SJSA1 (cell line): ENCODE results near the gene C2orf72. TPM values are rescaled to one million over a fixed set of nuclear protein-coding genes. Genes with fewer than 3 reads are reported as not detected.

Experiments used
- DNase-seq, 2 experiments: peaks; one replicate each; pipeline ENCODE4 v3.0.0-alpha.2; 2015 to 2020; ENCODE audit warnings: low spot score in 2 of 2, low read depth in 1 of 2
- H3K27ac ChIP-seq: fragments of 250-450 bp; sonication (Bioruptor Pico); 2 replicates; pipeline ENCODE4 v1.5.1; 2020; ENCODE audit warnings: mild to moderate bottlenecking, moderate library complexity
- H3K27me3 ChIP-seq: fragments of 250-450 bp; sonication (Bioruptor Pico); replicated peaks from 2 replicates; pipeline ENCODE4 v1.5.1; 2020; ENCODE audit warnings: mild to moderate bottlenecking, moderate library complexity
- H3K36me3 ChIP-seq: fragments of 250-450 bp; sonication (Bioruptor Pico); 2 replicates; pipeline ENCODE4 v1.5.1; 2020; ENCODE audit warnings: mild to moderate bottlenecking
- H3K4me1 ChIP-seq: fragments of 250-450 bp; sonication (Bioruptor Pico); replicated peaks from 2 replicates; pipeline ENCODE4 v1.6.1; 2021; ENCODE audit warnings: mild to moderate bottlenecking
- H3K4me3 ChIP-seq: fragments of 250-450 bp; sonication (Bioruptor Pico); 2 replicates; pipeline ENCODE4 v1.5.1; 2020; ENCODE audit warnings: mild to moderate bottlenecking
- H3K9me3 ChIP-seq: fragments of 250-450 bp; sonication (Bioruptor Pico); replicated peaks from 2 replicates; pipeline ENCODE4 v1.5.1; 2020; ENCODE audit warnings: mild to moderate bottlenecking
- total RNA-seq: library from RNA; depleted of rRNA; stranded (reverse); fragments of >200 nt; shearing (Covaris generic); gene quantifications from 2 replicates; pipeline ENCODE4 v1.2.3, GENCODE V29; 2014; rRNA removed

C2orf72 gene
- total RNA-seq: 0.41 TPM in 1 of 2 replicates, not detected in the other

DNA sequence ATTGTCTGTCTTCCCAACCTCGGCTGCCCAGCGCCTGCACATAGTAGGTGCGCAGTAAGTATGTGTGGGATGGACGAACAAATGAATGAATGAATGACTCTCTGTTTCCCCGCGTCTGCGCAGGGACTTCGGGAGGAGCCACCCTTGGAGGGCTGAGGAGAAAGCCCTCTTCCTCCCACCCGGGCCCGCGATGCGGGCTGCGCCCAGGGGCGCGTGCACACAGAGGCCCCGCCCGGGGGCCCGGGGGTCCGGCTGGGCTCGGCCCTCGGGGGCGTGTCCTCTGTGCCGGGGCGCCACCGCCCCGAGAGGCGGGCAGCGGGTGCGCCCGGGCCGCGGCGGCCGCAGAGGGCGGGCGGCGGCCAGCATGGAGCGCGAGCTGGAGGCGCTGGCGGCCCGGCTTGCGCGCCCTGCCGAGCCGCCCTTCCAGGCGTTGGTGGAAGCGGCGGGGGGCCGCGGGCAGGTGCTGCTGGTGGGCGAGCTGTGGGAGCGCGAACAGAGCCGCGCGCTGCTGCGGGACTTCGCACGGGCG lies at the start of gene C2orf72:
Gene C2orf72, plus strand, starts transcription at position 322 of the 529 bp plus-strand sequence. Its CDS starts 43 bp downstream, at position 365.
- DNase-seq: no peak
- no peak within 1 kb of the TSS for H3K27ac ChIP-seq
- H3K27me3 ChIP-seq: peaks cover 68% of the 10 kb centered on the region
- H3K36me3 ChIP-seq: no peaks in the 10 kb centered on the region
- peak within 1 kb of the TSS; percentile 27 for H3K4me3 ChIP-seq
- H3K9me3 ChIP-seq: no peaks in the 10 kb centered on the region
- H3K4me1 ChIP-seq: peaks cover 8% of the 10 kb centered on the region

DNA sequence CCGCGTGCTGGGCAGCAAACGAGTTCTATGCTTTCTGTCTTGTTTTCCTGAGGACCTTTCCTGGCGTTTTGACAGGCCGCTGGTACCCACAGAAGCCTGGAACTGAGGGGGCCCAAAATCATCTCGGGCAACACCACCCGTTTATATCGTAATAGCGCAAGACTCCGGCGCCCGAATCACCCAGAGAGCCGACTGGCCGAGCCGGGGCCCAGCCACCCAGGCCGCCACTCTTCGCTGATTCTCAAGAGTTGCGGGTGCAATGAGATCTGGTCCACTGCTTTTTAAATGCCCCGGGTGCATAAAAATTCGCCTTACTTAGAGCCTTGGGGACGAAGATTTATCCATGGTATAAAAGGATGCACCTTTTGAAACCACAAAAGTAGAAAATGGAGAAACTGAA lies 47.6 kb upstream of the C2orf72 start:
- no peaks in the 10 kb centered on the region for H3K27me3 ChIP-seq
- DNase-seq: no peak

DNA sequence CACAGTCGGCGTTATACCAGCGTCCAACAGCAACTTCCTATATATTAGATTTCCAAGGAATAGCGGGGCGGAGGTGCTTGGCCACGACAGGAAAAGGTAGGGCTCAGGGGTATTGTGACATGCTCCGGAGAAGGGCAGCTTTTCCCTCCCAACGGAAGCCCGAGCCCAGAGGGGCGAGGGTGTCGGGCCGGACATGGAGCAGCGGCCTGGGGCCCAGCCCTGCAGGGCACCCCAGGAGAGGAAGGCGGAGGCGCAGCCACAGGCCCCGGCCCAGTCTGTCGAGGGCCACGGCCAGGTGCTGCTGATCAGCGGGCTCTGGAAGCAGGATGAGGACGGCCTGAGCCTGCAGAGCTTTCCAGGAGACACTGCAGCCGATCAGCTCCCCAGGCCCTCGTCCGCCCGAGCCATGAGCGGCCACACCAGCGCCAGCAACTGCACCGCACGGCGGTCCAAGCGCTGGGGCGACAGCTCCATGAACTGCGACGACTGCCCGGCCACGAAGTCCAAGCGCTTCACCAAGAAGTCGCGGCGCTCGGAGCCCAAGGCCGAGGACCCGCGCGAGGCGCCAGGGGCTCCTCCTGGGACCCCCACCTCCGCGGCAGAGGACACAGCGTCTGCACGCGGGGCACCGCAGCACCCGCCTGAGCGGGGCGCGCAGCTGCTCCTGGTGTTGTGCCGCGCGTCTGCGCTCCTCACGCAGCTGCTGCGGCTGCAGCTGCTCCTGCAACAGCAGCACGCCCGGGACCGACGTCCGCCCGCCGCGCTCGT lies 47.0 kb upstream of the C2orf72 start:
- Histone ChIP-seq H3K36me3 (no peaks in the 10 kb centered on the region), H3K27ac (no peak overlapping the region), H3K9me3 (no peaks in the 10 kb centered on the region), H3K27me3 (no peaks in the 10 kb centered on the region), H3K4me3 (no peak overlapping the region), H3K4me1 (peaks cover 6% of the 10 kb centered on the region)
- no peak for DNase-seq

More for the DNA sequence above, 47.6 kb upstream of the C2orf72 start:
- H3K9me3 ChIP-seq: no peaks in the 10 kb centered on the region
- no peak overlapping the region for H3K27ac ChIP-seq
- no peaks in the 10 kb centered on the region for H3K36me3 ChIP-seq
- no peak overlapping the region for H3K4me3 ChIP-seq
- H3K4me1 ChIP-seq: peaks cover 6% of the 10 kb centered on the region

DNA sequence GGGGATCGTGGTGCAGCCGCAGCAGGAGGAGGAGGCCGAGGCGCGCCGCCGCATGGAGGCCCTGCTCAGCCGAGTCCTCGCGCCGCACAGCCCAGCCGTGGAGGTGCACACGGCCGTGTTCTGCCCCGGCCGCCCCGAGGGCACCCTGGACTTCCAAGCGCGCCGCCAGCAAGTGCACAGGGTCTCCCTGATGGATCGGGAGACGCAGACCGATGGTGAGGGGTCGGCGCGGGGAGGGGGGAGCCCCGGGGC lies 46.5 kb upstream of the C2orf72 start:
- Histone ChIP-seq H3K36me3 (no peaks in the 10 kb centered on the region), H3K9me3 (no peaks in the 10 kb centered on the region), H3K4me1 (peaks cover 6% of the 10 kb centered on the region), H3K4me3 (no peak overlapping the region), H3K27me3 (no peaks in the 10 kb centered on the region), H3K27ac (no peak overlapping the region)
- DNase-seq: no peak

DNA sequence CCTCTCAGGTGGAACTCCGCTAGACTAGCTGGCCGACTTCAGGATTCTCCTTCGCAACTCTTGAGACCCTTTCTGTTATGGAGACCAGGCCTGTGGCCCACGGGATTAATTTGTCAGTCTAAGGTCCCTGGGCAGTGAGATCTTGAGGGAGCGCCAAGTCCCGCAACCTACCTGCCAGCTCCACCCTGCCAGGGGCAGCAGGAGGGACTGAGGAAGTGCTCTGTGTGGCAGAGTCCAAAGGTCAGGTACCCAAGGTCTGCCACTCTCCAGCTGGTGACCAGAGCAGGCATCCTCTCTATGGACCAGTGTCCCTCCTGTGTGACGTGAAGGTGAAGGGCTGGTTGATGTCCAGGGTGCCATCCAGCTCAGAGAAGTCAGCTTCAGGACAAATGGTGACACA lies 45.7 kb upstream of the C2orf72 start:
- no peaks in the 10 kb centered on the region; the same call in 1 of the 2 replicates for H3K27me3 ChIP-seq
- no peaks in the 10 kb centered on the region for H3K9me3 ChIP-seq
- peaks cover 6% of the 10 kb centered on the region for H3K4me1 ChIP-seq
- H3K4me3 ChIP-seq: no peak overlapping the region
- DNase-seq: no peak
- no peaks in the 10 kb centered on the region for H3K36me3 ChIP-seq
- no peak overlapping the region for H3K27ac ChIP-seq

DNA sequence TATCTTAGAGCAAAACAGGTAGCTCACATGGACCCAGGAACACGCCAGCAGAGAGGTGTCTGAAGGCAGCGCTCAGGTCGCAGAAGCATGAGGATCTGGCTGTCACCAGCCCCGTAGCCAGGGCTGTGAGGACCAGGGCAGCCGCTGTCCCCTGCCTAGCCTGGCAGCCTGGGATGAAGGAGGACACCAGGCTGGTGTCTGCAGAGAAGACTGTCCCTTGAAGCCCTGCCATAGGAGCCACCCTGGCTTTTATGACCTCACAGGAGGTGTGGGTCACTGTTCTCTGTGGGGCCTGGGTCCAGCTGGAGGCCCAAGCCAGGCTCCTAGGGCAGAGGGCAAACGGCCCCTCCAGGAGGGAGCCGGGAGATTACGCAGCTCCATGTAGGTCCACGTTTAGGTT lies 41.5 kb upstream of the C2orf72 start, which contains the start of gene SPATA3:
Gene SPATA3, plus strand, starts transcription at position 301 of the 400 bp plus-strand sequence. CDS start 113 bp downstream, outside the sequence.
- H3K4me1 ChIP-seq: no peaks in the 10 kb centered on the region
- no peak for DNase-seq

DNA sequence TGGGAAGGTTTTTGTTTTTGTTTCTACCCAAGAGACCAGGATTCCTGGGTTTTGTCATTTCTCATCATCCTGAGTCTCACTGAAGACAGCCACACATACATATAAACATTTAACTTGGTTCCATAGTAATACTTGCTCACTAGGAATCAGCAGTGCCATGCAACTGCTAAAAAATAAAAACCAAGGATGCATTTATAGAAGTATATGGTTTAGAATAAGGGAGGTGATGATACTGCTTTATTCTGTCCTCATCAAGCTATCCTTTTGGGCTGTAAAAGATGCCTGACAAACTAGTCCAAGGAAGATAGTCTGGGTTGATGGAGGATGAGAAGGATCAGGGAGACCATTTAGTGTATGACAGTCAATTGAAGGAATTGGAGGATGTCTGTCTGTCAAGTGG lies 40.7 kb upstream of the C2orf72 start:
- Histone ChIP-seq H3K27ac (no peak overlapping the region), H3K27me3 (peaks cover 22% of the 10 kb centered on the region), H3K4me3 (no peak overlapping the region), H3K36me3 (no peaks in the 10 kb centered on the region), H3K9me3 (peaks cover 3% of the 10 kb centered on the region; the same call in 1 of the 2 replicates), H3K4me1 (no peaks in the 10 kb centered on the region)
- no peak for DNase-seq

More for the DNA sequence above, 41.5 kb upstream of the C2orf72 start, which contains the start of gene SPATA3:
- Histone ChIP-seq H3K36me3 (no peaks in the 10 kb centered on the region), H3K27ac (no peak within 1 kb of the TSS), H3K4me3 (no peak within 1 kb of the TSS), H3K27me3 (peaks cover 20% of the 10 kb centered on the region), H3K9me3 (peaks cover 3% of the 10 kb centered on the region; the same call in 1 of the 2 replicates)

DNA sequence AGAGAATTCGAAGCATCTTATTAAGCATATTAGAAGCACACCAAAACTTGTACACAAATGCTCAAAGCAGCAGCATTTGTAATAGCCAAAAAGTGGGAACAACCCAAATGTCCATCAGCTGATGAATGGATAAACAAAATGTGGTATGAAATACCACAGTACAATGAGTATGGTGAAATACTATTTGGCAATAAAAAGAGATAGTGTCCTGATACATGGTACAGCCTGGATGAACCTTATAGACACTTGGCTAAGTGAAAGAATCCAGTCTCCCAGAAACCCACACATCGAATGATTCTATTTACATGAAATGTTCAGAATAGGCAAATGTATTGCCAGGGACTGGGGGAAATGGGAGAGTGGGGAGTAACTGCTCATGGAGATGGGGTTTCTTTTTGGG lies 38.4 kb upstream of the C2orf72 start:
- Histone ChIP-seq H3K27me3 (peaks cover 22% of the 10 kb centered on the region), H3K9me3 (peaks cover 3% of the 10 kb centered on the region; the same call in 1 of the 2 replicates), H3K27ac (no peak overlapping the region), H3K36me3 (no peaks in the 10 kb centered on the region), H3K4me3 (no peak overlapping the region), H3K4me1 (no peaks in the 10 kb centered on the region)
- DNase-seq: no peak

DNA sequence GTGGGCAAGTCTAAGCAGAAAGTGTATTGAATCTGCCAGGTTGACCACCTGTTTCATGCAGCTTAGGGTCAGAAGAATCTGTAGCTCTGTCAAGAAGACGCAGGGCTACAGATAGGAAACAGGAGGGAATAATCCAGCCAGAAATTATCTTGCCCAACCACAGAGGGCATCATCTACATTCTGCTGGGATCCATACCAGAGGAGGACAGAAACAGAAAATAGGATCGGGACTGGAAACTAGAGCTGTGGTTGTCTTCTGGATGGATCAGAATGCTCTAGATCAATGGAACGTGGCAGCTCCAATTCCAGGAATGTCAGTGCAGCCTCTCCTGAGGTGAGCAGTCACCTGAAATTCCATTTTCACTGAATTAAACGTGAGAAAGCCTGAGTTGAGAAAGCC lies 37.8 kb upstream of the C2orf72 start:
- no peak for DNase-seq
- Histone ChIP-seq H3K4me3 (no peak overlapping the region), H3K27ac (no peak overlapping the region), H3K27me3 (peaks cover 22% of the 10 kb centered on the region), H3K36me3 (no peaks in the 10 kb centered on the region), H3K4me1 (no peaks in the 10 kb centered on the region), H3K9me3 (peaks cover 3% of the 10 kb centered on the region; the same call in 1 of the 2 replicates)

DNA sequence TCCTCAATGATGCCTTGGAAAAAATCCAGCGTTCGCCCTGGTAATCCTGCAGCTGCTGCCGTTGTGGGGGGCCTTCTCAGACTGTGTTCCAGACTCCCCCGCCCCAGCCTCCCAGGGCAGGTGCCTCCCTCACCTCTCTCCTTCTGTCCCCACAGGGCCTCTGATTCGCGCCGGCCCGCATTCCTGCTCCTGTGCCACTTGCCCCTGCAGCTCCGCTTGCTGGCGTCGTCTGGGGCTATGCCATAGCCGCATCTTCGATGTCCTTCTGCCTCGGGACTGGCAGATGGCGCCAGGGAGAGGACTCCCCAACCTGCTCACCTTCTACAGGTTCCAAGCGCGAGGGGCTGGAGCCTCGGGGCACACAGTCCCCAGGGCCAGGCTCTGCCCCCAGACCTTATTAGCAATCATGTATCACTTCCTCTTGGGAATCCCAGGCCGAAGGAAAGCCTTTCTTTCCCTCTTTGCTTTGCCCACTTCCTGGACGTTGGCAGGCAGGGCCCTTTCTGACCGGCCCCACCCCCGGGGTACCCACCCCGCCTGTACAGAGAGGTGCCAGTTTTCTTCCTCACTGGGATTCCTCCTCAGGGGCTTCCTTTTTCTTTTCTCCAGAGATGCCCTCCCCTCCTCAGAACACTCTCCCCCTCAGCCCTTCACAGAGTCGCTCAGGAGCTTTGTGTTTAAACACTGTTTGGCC lies 37.0 kb upstream of the C2orf72 start:
- no peak for DNase-seq
- Histone ChIP-seq H3K27me3 (peaks cover 22% of the 10 kb centered on the region), H3K4me1 (no peaks in the 10 kb centered on the region), H3K9me3 (peaks cover 3% of the 10 kb centered on the region; the same call in 1 of the 2 replicates), H3K36me3 (no peaks in the 10 kb centered on the region), H3K4me3 (no peak overlapping the region), H3K27ac (no peak overlapping the region)

DNA sequence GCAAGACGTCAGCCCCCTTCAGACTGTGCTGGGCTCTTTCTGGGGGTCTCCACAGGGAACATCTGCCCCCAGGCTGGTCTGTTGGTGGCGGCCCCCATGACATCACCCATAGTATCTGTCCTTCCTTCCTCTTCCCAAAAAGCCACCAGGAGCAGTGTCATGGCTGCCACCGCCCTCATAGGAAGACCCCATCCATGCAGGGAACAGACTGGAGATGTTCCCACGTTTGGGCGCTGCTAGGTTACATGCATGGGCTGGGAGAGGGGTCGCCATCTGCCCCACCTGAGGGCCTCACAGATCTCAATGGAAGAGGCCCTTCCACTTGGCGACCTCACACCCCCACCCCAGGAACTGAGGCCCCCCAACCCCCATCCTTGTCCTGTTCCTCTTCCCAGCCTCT lies 36.3 kb upstream of the C2orf72 start:
- H3K27me3 ChIP-seq: peaks cover 22% of the 10 kb centered on the region
- H3K36me3 ChIP-seq: no peaks in the 10 kb centered on the region
- H3K4me3 ChIP-seq: no peak overlapping the region

DNA sequence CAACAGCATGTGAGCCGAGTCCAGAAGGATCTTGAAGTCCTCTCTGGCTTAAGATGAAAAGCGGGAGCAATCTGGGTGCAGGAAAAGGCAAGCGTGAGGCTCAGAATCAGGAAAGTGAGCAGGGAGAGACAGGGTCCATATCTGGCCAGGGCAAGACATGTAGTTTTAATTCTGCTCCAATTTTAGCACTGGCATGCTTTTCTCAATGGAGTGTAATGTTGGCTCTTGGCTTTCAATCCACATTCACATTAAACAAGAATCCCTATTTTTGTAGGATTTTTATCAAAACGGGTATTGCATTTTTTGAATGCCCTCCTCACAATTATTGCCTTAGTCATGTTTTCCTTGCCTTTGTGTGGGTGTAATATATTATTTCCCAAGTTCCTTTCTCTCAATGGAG lies 35.4 kb upstream of the C2orf72 start:
- Histone ChIP-seq H3K9me3 (peaks cover 1% of the 10 kb centered on the region; the same call in 1 of the 2 replicates), H3K4me3 (no peak overlapping the region), H3K27ac (no peak overlapping the region), H3K27me3 (peaks cover 22% of the 10 kb centered on the region), H3K36me3 (no peaks in the 10 kb centered on the region), H3K4me1 (no peaks in the 10 kb centered on the region)
- DNase-seq: no peak

More for the DNA sequence above, 36.3 kb upstream of the C2orf72 start:
- H3K9me3 ChIP-seq: peaks cover 3% of the 10 kb centered on the region; the same call in 1 of the 2 replicates
- DNase-seq: no peak
- H3K4me1 ChIP-seq: no peaks in the 10 kb centered on the region
- no peak overlapping the region for H3K27ac ChIP-seq

DNA sequence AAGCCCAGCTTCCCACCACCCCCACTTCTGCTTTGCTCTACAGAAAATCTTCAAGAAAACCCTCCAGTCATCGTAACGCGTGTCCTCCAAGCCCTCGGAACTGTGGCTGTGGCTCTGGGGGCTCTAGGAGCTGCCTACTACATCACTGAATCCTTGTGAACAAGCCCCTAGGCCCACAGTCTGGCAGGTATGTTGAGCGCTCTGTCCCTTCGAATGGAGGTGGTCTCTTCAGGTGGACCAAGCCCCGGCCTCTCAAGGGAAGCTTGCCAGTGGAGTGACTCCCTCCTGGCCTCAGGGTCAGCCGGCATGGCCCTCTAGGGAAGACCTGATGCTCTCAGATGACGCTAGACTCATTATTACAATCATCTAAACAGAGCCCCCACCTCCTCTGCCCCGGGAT lies 34.7 kb upstream of the C2orf72 start:
- no peak for DNase-seq
- H3K4me3 ChIP-seq: no peak overlapping the region
- H3K9me3 ChIP-seq: no peaks in the 10 kb centered on the region
- H3K27ac ChIP-seq: no peak overlapping the region
- H3K27me3 ChIP-seq: peaks cover 19% of the 10 kb centered on the region
- no peaks in the 10 kb centered on the region for H3K4me1 ChIP-seq
- H3K36me3 ChIP-seq: no peaks in the 10 kb centered on the region

DNA sequence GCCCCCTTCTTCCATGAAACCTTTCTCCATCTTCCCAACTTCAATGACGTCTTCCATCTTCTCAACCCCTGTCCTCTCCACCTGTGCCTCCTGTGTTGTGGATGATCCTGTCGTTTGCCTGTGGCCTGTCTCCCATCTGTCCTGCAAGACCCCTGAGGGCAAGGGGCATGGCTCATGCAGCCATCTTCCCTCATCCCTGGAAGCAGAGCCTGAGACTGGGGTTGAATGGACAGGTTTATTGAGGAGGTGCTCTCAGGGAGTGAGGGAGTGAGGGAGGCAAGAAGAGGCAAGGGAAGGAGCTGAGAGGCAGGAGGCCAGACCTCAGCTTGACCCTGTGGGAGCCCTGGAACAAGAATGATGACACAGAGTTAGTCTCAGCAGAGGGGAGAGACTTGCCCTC lies 34.1 kb upstream of the C2orf72 start:
- H3K27me3 ChIP-seq: peaks cover 19% of the 10 kb centered on the region
- no peak overlapping the region for H3K4me3 ChIP-seq
- no peaks in the 10 kb centered on the region for H3K9me3 ChIP-seq

More for the DNA sequence above, 34.1 kb upstream of the C2orf72 start:
- DNase-seq: no peak
- Histone ChIP-seq H3K27ac (no peak overlapping the region), H3K4me1 (no peaks in the 10 kb centered on the region), H3K36me3 (no peaks in the 10 kb centered on the region)
